PFSK-1 (cell line): ENCODE data around the gene GATA3. TPM values are rescaled to one million over a fixed set of nuclear protein-coding genes. Genes with fewer than 3 reads are reported as not detected.
A peak's percentile ranks its signal among the peaks of the same experiment; 100 is the strongest.

Experiments used
- FOXP2 ChIP-seq: optimal IDR thresholded peaks from 2 replicates; pipeline ENCODE3; 2011; ENCODE audit warnings: borderline replicate concordance, control low read depth, inconsistent platforms; ENCODE audit not compliant: insufficient read depth; ENCODE audit errors: extremely low read length, extremely low read depth
- POLR2AphosphoS5 ChIP-seq: IDR thresholded peaks from 2 replicates; pipeline ENCODE4 v1.6.1; 2012; ENCODE audit warnings: low read depth, mild to moderate bottlenecking, control low read depth, low read length, moderate library complexity
- SIN3A ChIP-seq: IDR thresholded peaks from 2 replicates; pipeline ENCODE4 v1.6.1; 2012; ENCODE audit warnings: mild to moderate bottlenecking, low read length, moderate library complexity, borderline replicate concordance; ENCODE audit not compliant: insufficient read depth
- TAF1 ChIP-seq: IDR thresholded peaks from 2 replicates; pipeline ENCODE4 v1.6.1; 2012; ENCODE audit warnings: low read length, control low read depth, borderline replicate concordance; ENCODE audit not compliant: insufficient read depth
- polyA plus RNA-seq: library from polyadenylated mRNA; unstranded; fragments of >200 nt; gene quantifications from one replicate; pipeline ENCODE4 v1.2.1, GENCODE V29; 2012; ENCODE audit warnings: low read depth, missing spikeins; ENCODE audit not compliant: insufficient read length
- TF ChIP-seq, protein P1 (sequence below), 2 experiments: IDR thresholded peaks; 2 replicates each; pipeline versions ENCODE4 v1.6.1 to v1.8.0; 2011 to 2012; ENCODE audit warnings: low read depth in 2 of 2, low read length in 2 of 2, control low read depth in 1 of 2, inconsistent platforms in 1 of 2, mild to moderate bottlenecking in 1 of 2, moderate library complexity in 1 of 2; ENCODE audit not compliant: insufficient read depth in 1 of 2

Gene GATA3
- 98.4 TPM for polyA plus RNA-seq

DNA sequence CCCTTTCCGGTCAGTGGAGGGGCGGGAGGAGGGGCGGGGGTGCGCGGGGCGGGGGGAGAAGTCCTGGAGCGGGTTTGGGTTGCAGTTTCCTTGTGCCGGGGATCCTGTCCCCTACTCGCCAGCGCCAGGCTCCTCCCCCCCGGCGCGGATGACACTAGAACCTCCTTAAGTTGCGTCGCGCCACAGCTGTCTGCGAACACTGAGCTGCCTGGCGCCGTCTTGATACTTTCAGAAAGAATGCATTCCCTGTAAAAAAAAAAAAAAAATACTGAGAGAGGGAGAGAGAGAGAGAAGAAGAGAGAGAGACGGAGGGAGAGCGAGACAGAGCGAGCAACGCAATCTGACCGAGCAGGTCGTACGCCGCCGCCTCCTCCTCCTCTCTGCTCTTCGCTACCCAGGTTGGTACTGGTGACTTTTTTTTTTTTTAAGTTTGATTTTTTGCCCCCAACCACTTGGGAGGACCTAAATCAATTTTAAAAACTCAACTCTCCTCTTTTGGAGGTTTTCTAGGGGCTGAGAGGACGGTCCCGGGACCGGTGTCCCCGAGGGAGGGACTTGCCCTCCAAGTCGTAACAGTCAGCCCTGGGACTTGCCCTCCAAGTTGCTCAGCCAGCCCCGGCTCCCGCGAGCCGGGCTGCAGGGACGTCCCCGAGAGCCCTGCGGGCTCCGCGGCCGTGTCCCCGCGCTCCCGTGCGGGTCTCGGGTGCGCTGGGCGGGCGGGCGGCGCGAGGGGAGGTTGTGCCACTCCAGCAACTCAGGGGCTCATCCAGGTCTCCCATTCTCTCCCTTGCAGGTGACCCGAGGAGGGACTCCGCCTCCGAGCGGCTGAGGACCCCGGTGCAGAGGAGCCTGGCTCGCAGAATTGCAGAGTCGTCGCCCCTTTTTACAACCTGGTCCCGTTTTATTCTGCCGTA, at the start of gene GATA3:
Gene GATA3 (plus strand): TSS at position 195 of the 914 bp plus-strand sequence. CDS start 968 bp downstream, outside the sequence.
- TF ChIP-seq, protein P1, sequence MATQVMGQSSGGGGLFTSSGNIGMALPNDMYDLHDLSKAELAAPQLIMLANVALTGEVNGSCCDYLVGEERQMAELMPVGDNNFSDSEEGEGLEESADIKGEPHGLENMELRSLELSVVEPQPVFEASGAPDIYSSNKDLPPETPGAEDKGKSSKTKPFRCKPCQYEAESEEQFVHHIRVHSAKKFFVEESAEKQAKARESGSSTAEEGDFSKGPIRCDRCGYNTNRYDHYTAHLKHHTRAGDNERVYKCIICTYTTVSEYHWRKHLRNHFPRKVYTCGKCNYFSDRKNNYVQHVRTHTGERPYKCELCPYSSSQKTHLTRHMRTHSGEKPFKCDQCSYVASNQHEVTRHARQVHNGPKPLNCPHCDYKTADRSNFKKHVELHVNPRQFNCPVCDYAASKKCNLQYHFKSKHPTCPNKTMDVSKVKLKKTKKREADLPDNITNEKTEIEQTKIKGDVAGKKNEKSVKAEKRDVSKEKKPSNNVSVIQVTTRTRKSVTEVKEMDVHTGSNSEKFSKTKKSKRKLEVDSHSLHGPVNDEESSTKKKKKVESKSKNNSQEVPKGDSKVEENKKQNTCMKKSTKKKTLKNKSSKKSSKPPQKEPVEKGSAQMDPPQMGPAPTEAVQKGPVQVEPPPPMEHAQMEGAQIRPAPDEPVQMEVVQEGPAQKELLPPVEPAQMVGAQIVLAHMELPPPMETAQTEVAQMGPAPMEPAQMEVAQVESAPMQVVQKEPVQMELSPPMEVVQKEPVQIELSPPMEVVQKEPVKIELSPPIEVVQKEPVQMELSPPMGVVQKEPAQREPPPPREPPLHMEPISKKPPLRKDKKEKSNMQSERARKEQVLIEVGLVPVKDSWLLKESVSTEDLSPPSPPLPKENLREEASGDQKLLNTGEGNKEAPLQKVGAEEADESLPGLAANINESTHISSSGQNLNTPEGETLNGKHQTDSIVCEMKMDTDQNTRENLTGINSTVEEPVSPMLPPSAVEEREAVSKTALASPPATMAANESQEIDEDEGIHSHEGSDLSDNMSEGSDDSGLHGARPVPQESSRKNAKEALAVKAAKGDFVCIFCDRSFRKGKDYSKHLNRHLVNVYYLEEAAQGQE (IDR thresholded peaks at IDR 0.05; ENCODE audit: insufficient read depth in 1 of 2, low read depth in 2 of 2, low read length in 2 of 2) = 0 out of 4 replicates have a peak, but pooled peaks of 1 of the 2 experiments have one; percentile 15
- TF ChIP-seq FOXP2 = no peak
- peak; percentile 78; the same call in 1 of the 2 replicates for TF ChIP-seq SIN3A
- peak; percentile 87 for TF ChIP-seq POLR2AphosphoS5
- TF ChIP-seq TAF1 = peak; percentile 77

DNA sequence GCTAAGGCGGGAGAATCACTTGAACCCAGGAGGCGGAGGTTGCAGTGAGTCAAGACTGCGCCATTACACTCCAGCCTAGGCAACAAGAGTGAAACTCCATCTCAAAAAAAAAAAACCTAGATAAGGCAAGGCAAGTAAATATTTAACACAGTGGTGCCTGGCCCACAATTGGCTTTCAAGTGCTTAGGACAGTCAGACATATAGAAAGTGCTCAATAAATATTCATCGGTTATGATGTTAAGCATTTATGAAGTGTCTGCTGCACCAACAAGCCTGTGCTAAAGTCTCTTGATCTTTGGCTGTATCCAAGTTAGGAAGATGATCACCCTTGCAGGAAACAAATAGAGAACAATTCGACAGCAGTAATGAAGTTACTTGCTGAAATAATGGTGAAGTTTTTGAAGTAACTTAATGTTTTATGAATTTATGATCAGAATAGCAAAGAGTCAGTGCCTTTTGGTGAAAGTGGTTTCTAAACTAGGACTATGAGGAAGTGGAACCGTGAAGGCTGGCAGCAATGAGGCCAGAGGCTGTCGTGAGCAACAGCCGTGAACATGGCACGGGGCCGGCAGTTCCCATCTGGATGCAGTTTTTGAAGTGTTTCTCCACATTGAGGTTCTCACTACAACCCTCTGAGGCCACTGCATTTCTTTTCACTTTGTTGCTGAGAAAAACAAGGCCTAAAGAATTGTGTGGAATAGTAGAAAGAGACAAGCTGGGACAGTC, 48.1 kb upstream of the GATA3 start:
- TF ChIP-seq POLR2AphosphoS5 = no peak
- TF ChIP-seq FOXP2 = no peak
- TF ChIP-seq, protein P1 (IDR thresholded peaks at IDR 0.05; ENCODE audit: insufficient read depth in 1 of 2, low read depth in 2 of 2, low read length in 2 of 2) = no peak
- no peak for TF ChIP-seq TAF1
- TF ChIP-seq SIN3A = no peak

DNA sequence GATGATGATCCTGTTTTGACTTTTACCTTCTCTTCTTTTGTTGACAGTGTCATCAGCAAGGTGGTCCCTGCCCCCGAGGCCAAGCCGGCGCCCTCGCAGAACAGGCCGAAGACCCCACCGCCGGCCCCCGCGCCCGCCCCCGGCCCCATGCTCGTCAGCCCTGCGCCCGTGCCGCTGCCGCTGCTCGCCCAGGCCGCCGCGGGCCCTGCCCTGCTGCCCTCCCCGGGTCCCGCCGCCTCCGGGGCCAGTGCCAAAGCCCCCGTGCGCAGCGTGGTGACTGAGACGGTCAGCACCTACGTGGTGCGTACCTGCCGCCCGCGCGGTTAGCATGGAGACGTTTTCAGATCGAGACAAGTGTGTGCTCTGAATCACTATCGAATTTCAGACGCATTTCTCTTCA, 45.5 kb upstream of the GATA3 start:
- TF ChIP-seq POLR2AphosphoS5 = no peak
- no peak for TF ChIP-seq SIN3A
- TF ChIP-seq FOXP2 = no peak
- TF ChIP-seq, protein P1 (IDR thresholded peaks at IDR 0.05; ENCODE audit: insufficient read depth in 1 of 2, low read depth in 2 of 2, low read length in 2 of 2) = no peak
- no peak for TF ChIP-seq TAF1

DNA sequence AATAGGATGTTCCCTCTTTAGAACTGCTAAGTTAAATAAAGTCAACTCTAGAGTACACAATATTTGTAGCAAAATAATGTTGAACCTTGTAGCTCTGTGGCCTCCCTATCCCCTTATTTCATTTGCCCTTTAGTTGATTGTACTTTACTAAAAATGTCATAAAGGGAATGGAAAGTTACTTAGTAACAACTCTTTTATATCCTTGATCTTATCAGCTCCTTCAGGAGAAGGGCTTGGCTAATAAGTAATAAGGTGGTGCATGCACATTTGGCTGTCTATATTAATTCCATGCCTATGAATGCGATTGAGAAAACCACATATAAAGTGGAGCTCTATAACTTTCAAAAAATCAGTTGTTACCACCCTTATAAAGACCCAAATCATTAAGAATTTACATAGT, 41.5 kb upstream of the GATA3 start:
- TF ChIP-seq FOXP2 (no peak), POLR2AphosphoS5 (no peak), SIN3A (no peak), TAF1 (no peak)
- TF ChIP-seq, protein P1 (IDR thresholded peaks at IDR 0.05; ENCODE audit: insufficient read depth in 1 of 2, low read depth in 2 of 2, low read length in 2 of 2) = no peak
